ENCODE results near the gene TCP11X2. TPM values are rescaled to one million over a fixed set of nuclear protein-coding genes. Genes with fewer than 3 reads are reported as not detected.

Gene TCP11X2
- total and polyA plus RNA-seq, 4 donors, result 0.12 to 1.7 (median 0.61) TPM

Other genes starting within 250 kb of the TCP11X2 start
- not detected for gene NXF2, start 224.6 kb downstream of the TCP11X2 start, total RNA-seq
- under 1 TPM; 0.18 to 0.37 TPM for gene NXF2, start 224.6 kb downstream of the TCP11X2 start, polyA plus RNA-seq
- under 1 TPM in 1 of 2 donors, not detected in 1; 0.43 TPM for gene NXF2B, start 31.8 kb downstream of the TCP11X2 start, total RNA-seq
- under 1 TPM; 0.11 to 0.18 TPM for gene NXF2B, start 31.8 kb downstream of the TCP11X2 start, polyA plus RNA-seq
- gene TMSB15A, start 44.9 kb upstream of the TCP11X2 start, total RNA-seq, result 1 to 10 TPM; 2.8 to 6.4 TPM
- gene TMSB15A, start 44.9 kb upstream of the TCP11X2 start, polyA plus RNA-seq, result 1 to 10 TPM; 1.1 to 1.5 TPM
- gene ARMCX5, start 127.7 kb upstream of the TCP11X2 start, total RNA-seq, result 10 to 100 TPM; 12.2 to 35.7 TPM
- 10 to 100 TPM in 1 of 2 donors, 1 to 10 TPM in 1; 6.5 to 11.3 TPM for gene ARMCX5, start 127.7 kb upstream of the TCP11X2 start, polyA plus RNA-seq
- 10 to 100 TPM in 1 of 2 donors, 1 to 10 TPM in 1; 3.1 to 18.1 TPM for gene GPRASP1, start 179.7 kb upstream of the TCP11X2 start, total RNA-seq
- 1 to 10 TPM in 1 of 2 donors, under 1 TPM in 1; 0.74 to 2.4 TPM for gene GPRASP1, start 179.7 kb upstream of the TCP11X2 start, polyA plus RNA-seq
- gene GPRASP2, start 240.6 kb upstream of the TCP11X2 start, total RNA-seq, result 10 to 100 TPM in 1 of 2 donors, 1 to 10 TPM in 1; 6.0 to 23.9 TPM
- gene GPRASP2, start 240.6 kb upstream of the TCP11X2 start, polyA plus RNA-seq, result 1 to 10 TPM; 2.4 to 2.8 TPM
- 10 to 100 TPM in 1 of 2 donors, 1 to 10 TPM in 1; 3.4 to 12.9 TPM for gene GPRASP3, start 248.9 kb upstream of the TCP11X2 start, total RNA-seq
- gene GPRASP3, start 248.9 kb upstream of the TCP11X2 start, polyA plus RNA-seq, result under 1 TPM; 0.87 TPM

Data from lung (tissue), 4 donors.